ENCODE data around the gene SACM1L. TPM values are rescaled to one million over a fixed set of nuclear protein-coding genes. Genes with fewer than 3 reads are reported as not detected.

The SACM1L gene
- total RNA-seq, 1 donor from 2014 or later, result 46.8 TPM

DNA sequence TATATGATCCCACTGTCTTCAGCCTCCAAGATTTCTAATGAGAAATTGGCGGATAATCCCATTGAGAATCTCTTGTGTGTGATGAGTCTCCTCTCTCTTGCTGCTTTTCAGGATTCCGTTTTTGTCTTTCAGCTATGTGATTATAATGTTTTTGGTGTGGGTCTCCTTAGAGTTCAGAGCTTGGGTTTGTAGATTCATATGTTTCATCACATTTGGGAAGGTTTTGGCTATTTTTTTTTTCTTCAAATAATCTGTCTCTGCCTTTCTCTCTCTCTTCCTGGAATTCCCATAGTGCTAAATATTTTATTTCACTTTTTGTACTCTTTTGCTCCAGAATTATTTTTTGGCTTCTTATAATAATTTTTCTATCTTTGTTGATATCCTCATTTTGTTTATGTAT, 40.4 kb downstream of the SACM1L start:
- H3K36me3 Mint-ChIP-seq (ENCODE audit: low read depth, unreplicated experiment), result no peaks in the 10 kb centered on the region
- DNase-seq (ENCODE audit: low spot score), result no peak
- H3K27ac Mint-ChIP-seq (ENCODE audit: unreplicated experiment), result no peak overlapping the region
- TF ChIP-seq, protein P1, sequence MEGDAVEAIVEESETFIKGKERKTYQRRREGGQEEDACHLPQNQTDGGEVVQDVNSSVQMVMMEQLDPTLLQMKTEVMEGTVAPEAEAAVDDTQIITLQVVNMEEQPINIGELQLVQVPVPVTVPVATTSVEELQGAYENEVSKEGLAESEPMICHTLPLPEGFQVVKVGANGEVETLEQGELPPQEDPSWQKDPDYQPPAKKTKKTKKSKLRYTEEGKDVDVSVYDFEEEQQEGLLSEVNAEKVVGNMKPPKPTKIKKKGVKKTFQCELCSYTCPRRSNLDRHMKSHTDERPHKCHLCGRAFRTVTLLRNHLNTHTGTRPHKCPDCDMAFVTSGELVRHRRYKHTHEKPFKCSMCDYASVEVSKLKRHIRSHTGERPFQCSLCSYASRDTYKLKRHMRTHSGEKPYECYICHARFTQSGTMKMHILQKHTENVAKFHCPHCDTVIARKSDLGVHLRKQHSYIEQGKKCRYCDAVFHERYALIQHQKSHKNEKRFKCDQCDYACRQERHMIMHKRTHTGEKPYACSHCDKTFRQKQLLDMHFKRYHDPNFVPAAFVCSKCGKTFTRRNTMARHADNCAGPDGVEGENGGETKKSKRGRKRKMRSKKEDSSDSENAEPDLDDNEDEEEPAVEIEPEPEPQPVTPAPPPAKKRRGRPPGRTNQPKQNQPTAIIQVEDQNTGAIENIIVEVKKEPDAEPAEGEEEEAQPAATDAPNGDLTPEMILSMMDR (IDR thresholded peaks at IDR 0.05; ENCODE audit: unreplicated experiment), result no peak
- H3K9me3 Mint-ChIP-seq (ENCODE audit: unreplicated experiment), result no peaks in the 10 kb centered on the region
- no peak overlapping the region for H3K4me3 Mint-ChIP-seq (ENCODE audit: unreplicated experiment)
- no peaks in the 10 kb centered on the region for H3K4me1 Mint-ChIP-seq (ENCODE audit: unreplicated experiment)
- H3K27me3 Mint-ChIP-seq (ENCODE audit: unreplicated experiment), result no peaks in the 10 kb centered on the region

DNA sequence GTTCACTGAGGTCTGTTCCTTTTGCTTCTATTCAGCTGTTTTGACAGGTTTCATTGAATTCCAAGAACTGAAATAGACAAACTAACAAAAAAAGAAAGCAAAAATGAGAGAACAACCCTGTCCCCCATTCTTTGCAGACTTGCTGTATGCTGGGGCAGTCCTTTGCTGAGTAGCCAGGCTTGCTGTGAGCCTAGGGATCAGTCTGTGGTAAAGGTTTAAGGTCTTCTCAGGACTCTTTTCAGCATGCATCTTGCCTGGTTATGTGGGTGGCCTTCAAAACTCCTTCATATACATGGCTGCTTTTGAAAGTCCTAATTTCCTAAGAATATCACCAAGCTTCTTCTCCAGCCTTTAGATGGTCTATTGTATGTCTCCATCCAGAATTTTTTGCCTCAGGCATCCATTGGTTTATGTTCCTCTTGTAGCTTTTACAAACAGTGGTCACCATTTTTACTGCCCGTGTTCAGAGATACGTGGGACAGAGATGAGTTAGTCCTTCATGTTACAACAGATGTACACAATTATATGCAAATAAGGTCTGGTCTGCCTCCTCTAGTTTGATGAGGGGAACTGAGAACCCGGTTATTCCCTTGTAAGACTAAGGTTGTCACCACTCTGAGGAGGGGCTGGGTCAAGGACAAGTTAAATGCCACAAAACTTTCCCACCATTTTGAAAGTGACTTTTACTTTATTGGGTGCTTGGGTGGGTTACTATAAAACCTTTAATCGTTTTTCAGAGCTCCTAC, 41.4 kb downstream of the SACM1L start:
- Mint-ChIP-seq H3K4me3 (ENCODE audit: unreplicated experiment) (no peak overlapping the region), H3K27me3 (ENCODE audit: unreplicated experiment) (no peaks in the 10 kb centered on the region), H3K36me3 (ENCODE audit: low read depth, unreplicated experiment) (peaks cover 5% of the 10 kb centered on the region), H3K4me1 (ENCODE audit: unreplicated experiment) (no peaks in the 10 kb centered on the region), H3K27ac (ENCODE audit: unreplicated experiment) (no peak overlapping the region), H3K9me3 (ENCODE audit: unreplicated experiment) (no peaks in the 10 kb centered on the region)
- TF ChIP-seq, protein P1 (IDR thresholded peaks at IDR 0.05; ENCODE audit: unreplicated experiment), result no peak
- DNase-seq (ENCODE audit: low spot score), result no peak

DNA sequence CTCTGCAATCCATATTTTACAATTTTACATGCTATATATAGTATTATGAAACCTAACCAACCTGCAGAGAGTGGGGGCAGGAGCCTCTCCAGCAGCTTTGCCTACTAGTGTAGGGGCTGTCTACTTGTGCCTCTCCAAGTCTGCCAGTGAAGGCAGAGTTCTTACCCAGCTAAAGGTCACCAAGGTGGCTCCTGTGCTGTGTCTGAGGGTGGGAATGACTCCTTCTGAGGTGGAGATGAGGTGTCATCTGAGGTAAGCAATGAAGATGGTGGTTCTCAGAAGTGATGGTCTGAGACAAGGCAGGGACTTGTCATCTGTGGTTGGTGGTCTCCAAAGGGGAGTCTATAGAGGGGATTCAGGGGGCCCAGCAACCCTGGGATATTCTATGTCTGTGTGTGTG, 47.5 kb downstream of the SACM1L start:
- no peaks in the 10 kb centered on the region for H3K9me3 Mint-ChIP-seq (ENCODE audit: unreplicated experiment)
- TF ChIP-seq, protein P1 (IDR thresholded peaks at IDR 0.05; ENCODE audit: unreplicated experiment), result no peak
- H3K27me3 Mint-ChIP-seq (ENCODE audit: unreplicated experiment), result no peaks in the 10 kb centered on the region
- no peak overlapping the region for H3K27ac Mint-ChIP-seq (ENCODE audit: unreplicated experiment)
- H3K4me1 Mint-ChIP-seq (ENCODE audit: unreplicated experiment), result peaks cover 24% of the 10 kb centered on the region
- H3K4me3 Mint-ChIP-seq (ENCODE audit: unreplicated experiment), result no peak overlapping the region
- DNase-seq (ENCODE audit: low spot score), result no peak
- H3K36me3 Mint-ChIP-seq (ENCODE audit: low read depth, unreplicated experiment), result peaks cover 23% of the 10 kb centered on the region

DNA sequence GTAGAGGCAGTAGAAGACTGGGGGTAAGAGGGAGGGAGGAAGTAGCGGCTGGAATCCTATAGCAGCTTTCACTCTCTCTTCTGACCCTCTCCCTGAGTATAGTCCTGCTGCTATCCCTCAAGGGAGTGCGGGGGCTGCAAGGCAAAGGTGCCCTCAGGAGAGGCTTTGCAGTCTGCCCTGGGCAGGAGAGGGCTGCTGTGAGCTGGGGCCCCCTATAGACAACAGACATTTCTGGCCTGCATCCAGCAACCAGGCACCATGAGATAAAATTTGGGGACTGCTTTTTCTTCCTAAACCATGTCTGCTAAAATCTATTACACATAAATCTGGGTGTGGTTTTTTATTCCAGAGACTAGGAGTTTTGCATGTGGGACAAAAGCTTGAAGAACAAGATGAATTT, 48.0 kb downstream of the SACM1L start:
- Mint-ChIP-seq H3K4me3 (ENCODE audit: unreplicated experiment) (no peak overlapping the region), H3K27me3 (ENCODE audit: unreplicated experiment) (no peaks in the 10 kb centered on the region), H3K36me3 (ENCODE audit: low read depth, unreplicated experiment) (peaks cover 23% of the 10 kb centered on the region), H3K9me3 (ENCODE audit: unreplicated experiment) (no peaks in the 10 kb centered on the region), H3K27ac (ENCODE audit: unreplicated experiment) (no peak overlapping the region), H3K4me1 (ENCODE audit: unreplicated experiment) (peaks cover 29% of the 10 kb centered on the region)
- no peak for DNase-seq (ENCODE audit: low spot score)
- TF ChIP-seq, protein P1 (IDR thresholded peaks at IDR 0.05; ENCODE audit: unreplicated experiment), result no peak

DNA sequence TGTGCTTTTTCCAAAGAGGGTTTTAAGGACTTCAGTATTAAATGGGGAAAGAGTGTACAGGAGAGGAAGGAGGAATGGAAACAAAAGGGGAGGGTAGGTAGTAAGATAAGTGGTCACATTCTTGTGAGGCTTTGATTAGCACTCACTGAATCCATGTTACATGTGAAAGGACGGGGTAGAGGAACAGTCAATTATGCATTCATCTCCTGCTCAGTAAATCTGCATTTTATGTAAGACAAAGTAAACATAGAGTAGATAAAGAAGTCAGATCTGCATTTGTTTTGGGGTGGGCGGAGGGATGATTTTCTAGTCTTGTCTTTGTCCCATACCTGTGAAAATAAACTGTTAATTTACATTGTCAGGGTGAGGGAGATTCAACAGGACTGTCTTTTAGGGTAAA, 50.8 kb downstream of the SACM1L start:
- H3K9me3 Mint-ChIP-seq (ENCODE audit: unreplicated experiment), result no peaks in the 10 kb centered on the region
- peak overlapping the region; percentile 42 for H3K4me3 Mint-ChIP-seq (ENCODE audit: unreplicated experiment)
- peak overlapping the region; percentile 50 for H3K27ac Mint-ChIP-seq (ENCODE audit: unreplicated experiment)
- no peaks in the 10 kb centered on the region for H3K27me3 Mint-ChIP-seq (ENCODE audit: unreplicated experiment)
- TF ChIP-seq, protein P1 (IDR thresholded peaks at IDR 0.05; ENCODE audit: unreplicated experiment), result no peak
- H3K4me1 Mint-ChIP-seq (ENCODE audit: unreplicated experiment), result peaks cover 42% of the 10 kb centered on the region
- DNase-seq (ENCODE audit: low spot score), result no peak
- peaks cover 20% of the 10 kb centered on the region for H3K36me3 Mint-ChIP-seq (ENCODE audit: low read depth, unreplicated experiment)
